GM12878 (cell line): Measurements from ENCODE around the gene GTPBP3. TPM values are rescaled to one million over a fixed set of nuclear protein-coding genes. Genes with fewer than 3 reads are reported as not detected.

ENCODE experiments used
- ATAC-seq: fragments of 200-7000 bp; cut with Tn5 transposase; 3 replicates; pipeline ENCODE4 v1.9.1; 2020; ENCODE audit warnings: mild to moderate bottlenecking, moderate library complexity
- BruUV-seq: library from RNA; stranded (reverse); fragments of 400-500 nt; replicated peaks from 2 replicates; lab custom pipeline; 2021; lab: Mats Ljungman, UMichigan
- CTCF ChIA-PET: fragments of 300-600 bp; sonication (Branson Sonifier 250); formaldehyde crosslinking; extraction: SDS; loops from one replicate; lab custom pipeline; 2021; ENCODE audit warnings: inconsistent platforms; lab: Yijun Ruan, JAX
- POLR2A ChIA-PET: fragments of 350-600 bp; formaldehyde crosslinking; extraction: SDS; loops from one replicate; lab custom pipeline; 2021; ENCODE audit warnings: inconsistent platforms; lab: Charles Lee
- RAD21 ChIA-PET: fragments of 300-600 bp; sonication (Branson Sonifier 250); formaldehyde crosslinking; loops from one replicate; lab custom pipeline; 2023; ENCODE audit warnings: antibody characterized with exemption; ENCODE audit not compliant: unreplicated experiment; lab: Charles Lee
- SMC1A ChIA-PET: fragments of 300-600 bp; sonication (Branson Sonifier 250); formaldehyde crosslinking; loops from one replicate; lab custom pipeline; 2023; ENCODE audit not compliant: unreplicated experiment, uncharacterized antibody; lab: Charles Lee
- DNase-seq: peaks from one replicate; pipeline ENCODE4 v3.0.0-alpha.2; 2011; ENCODE audit warnings: low read depth, low spot score
- FAIRE-seq: peaks from 3 replicates; lab custom pipeline; 2011; peaks lifted over from hg19 to GRCh38; lab: Jason Lieb, UNC
- H2AFZ ChIP-seq: 2 replicates; pipeline ENCODE4 v1.6.0; 2011; ENCODE audit warnings: low read depth, low read length, control low read depth; ENCODE audit not compliant: control insufficient read depth
- H3K27ac ChIP-seq: 2 replicates; pipeline ENCODE4 v1.5.1; 2011; ENCODE audit warnings: control low read depth; ENCODE audit not compliant: control insufficient read depth, insufficient read depth
- H3K27me3 ChIP-seq, 2 experiments: replicated peaks in 1 of 2; 2 replicates each; pipeline versions ENCODE4 v1.6.0 to v1.6.1; 2011; ENCODE audit warnings: low read length in 1 of 2; ENCODE audit not compliant: control insufficient read depth in 2 of 2, insufficient read depth in 2 of 2
- H3K36me3 ChIP-seq, 2 experiments: 2 replicates each; pipeline ENCODE4 v1.5.1; 2011; ENCODE audit warnings: low read length in 1 of 2; ENCODE audit not compliant: control insufficient read depth in 2 of 2, insufficient read depth in 2 of 2
- H3K4me1 ChIP-seq: 2 replicates; pipeline ENCODE4 v1.6.1; 2011; ENCODE audit warnings: mild to moderate bottlenecking, low read length, moderate library complexity, mixed read lengths; ENCODE audit not compliant: control insufficient read depth, insufficient read depth
- H3K4me2 ChIP-seq: 2 replicates; pipeline ENCODE4 v1.6.0; 2011; ENCODE audit warnings: control low read depth; ENCODE audit not compliant: control insufficient read depth, insufficient read depth
- H3K4me3 ChIP-seq: fragments of 200-600 bp; sonication (generic); 2 replicates; pipeline ENCODE4 v1.5.1; 2016
- H3K79me2 ChIP-seq: 2 replicates; pipeline ENCODE4 v1.6.0; 2011; ENCODE audit warnings: low read length; ENCODE audit not compliant: control insufficient read depth, insufficient read depth
- H3K9ac ChIP-seq: 2 replicates; pipeline ENCODE4 v1.8.0; 2011; ENCODE audit warnings: low read length, control low read depth, mixed read lengths; ENCODE audit not compliant: control insufficient read depth, insufficient read depth
- H3K9me3 ChIP-seq: replicated peaks from 3 replicates; pipeline ENCODE4 v1.5.1; 2011; ENCODE audit warnings: mild to moderate bottlenecking, low read length; ENCODE audit not compliant: control insufficient read depth, insufficient read depth
- H4K20me1 ChIP-seq: 2 replicates; pipeline ENCODE4 v1.6.0; 2011; ENCODE audit not compliant: control insufficient read depth, insufficient read depth
- ASH2L ChIP-seq: fragments of 300-600, 200-600 bp; sonication (generic); IDR thresholded peaks from 2 replicates; pipeline ENCODE4 v1.6.1; 2017; ENCODE audit warnings: low read depth, mild to moderate bottlenecking, borderline replicate concordance
- ATF7 ChIP-seq: fragments of 450-650 bp; IDR thresholded peaks from 2 replicates; pipeline ENCODE4 v1.6.1; 2016; ENCODE audit warnings: low read depth, mild to moderate bottlenecking
- BRCA1 ChIP-seq: IDR thresholded peaks from 2 replicates; pipeline ENCODE4 v1.6.1; 2011; ENCODE audit warnings: low read depth, low read length, improper control_type of control experiment
- E2F8 ChIP-seq: fragments of 450-650 bp; IDR thresholded peaks from 2 replicates; pipeline ENCODE4 v1.6.1; 2018; ENCODE audit warnings: mild to moderate bottlenecking, low read depth, moderate library complexity; ENCODE audit not compliant: partially characterized antibody
- MLLT1 ChIP-seq: fragments of 450-650 bp; IDR thresholded peaks from 2 replicates; pipeline ENCODE4 v1.6.1; 2016; ENCODE audit warnings: mild to moderate bottlenecking
- MTA3 ChIP-seq: IDR thresholded peaks from 2 replicates; pipeline ENCODE4 v1.6.1; 2012; ENCODE audit warnings: low read length, inconsistent platforms, borderline replicate concordance
- RAD51 ChIP-seq: fragments of 450-650 bp; IDR thresholded peaks from 2 replicates; pipeline ENCODE4 v1.6.1; 2016; ENCODE audit warnings: moderate library complexity, mild to moderate bottlenecking, inconsistent platforms
- RCOR1 ChIP-seq: conservative IDR thresholded peaks from 2 replicates; pipeline ENCODE4 v1.6.1; 2012; ENCODE audit warnings: low read depth, low read length, improper control_type of control experiment
- RFX5 ChIP-seq: IDR thresholded peaks from 2 replicates; pipeline ENCODE4 v1.6.1; 2011; ENCODE audit warnings: low read depth, low read length, improper control_type of control experiment
- SP1 ChIP-seq: IDR thresholded peaks from one replicate; pipeline ENCODE4 v1.6.1; 2011; ENCODE audit warnings: low read depth, low read length
- SREBF1 ChIP-seq: IDR thresholded peaks from 2 replicates; pipeline ENCODE4 v1.6.1; 2012; ENCODE audit warnings: mild to moderate bottlenecking, low read length
- SREBF2 ChIP-seq: IDR thresholded peaks from 2 replicates; pipeline ENCODE4 v1.6.1; 2012; ENCODE audit warnings: mild to moderate bottlenecking, low read length
- TARDBP ChIP-seq: IDR thresholded peaks from 2 replicates; pipeline ENCODE4 v1.6.1; 2016; ENCODE audit warnings: borderline replicate concordance
- ZNF384 ChIP-seq: IDR thresholded peaks from 2 replicates; pipeline ENCODE4 v1.6.1; 2012; ENCODE audit warnings: low read depth, mild to moderate bottlenecking, low read length, improper control_type of control experiment, borderline replicate concordance
- WGBS: methylation state at CpG from one replicate; pipeline ENCODE4 v1.1.6; 2016; ENCODE audit warnings: low lambda C conversion rate; ENCODE audit not compliant: insufficient replicate concordance, insufficient coverage; ENCODE audit errors: missing lambda C conversion rate; 5-methylcytosine and 5-hydroxymethylcytosine counted together
- in situ Hi-C: fragments of 300-500 bp; cut with MboI; formaldehyde crosslinking; loops from 9 replicates; pipeline ENCODE4 v1.14.3; 2018; ENCODE audit warnings: mixed read lengths
- intact Hi-C: fragments of 100-400 bp; cut with micrococcal nuclease; formaldehyde crosslinking; loops from one replicate; pipeline ENCODE4 v1.14.2; 2022; ENCODE audit not compliant: unreplicated experiment
- polyA plus RNA-seq, 11 experiments: library from polyadenylated mRNA; depleted of rRNA in 4 of 11; unstranded in 6 of 11; stranded (reverse) in 5 of 11; fragments of >200 nt; fragmentation: Nextera tagmentation in 4 of 11; fragmentation: Illumina TruSeq in 1 of 11; extraction: Ambion mirVana in 4 of 11; extraction: Trizol in 1 of 11; gene quantifications; 1 replicate in 1 of 11; 2 replicates in 10 of 11; pipeline versions ENCODE4 v1.2.1 to v1.2.3, GENCODE V29; 2011 to 2016; ENCODE audit warnings: inconsistent platforms in 2 of 11, missing spikeins in 2 of 11, low read depth in 1 of 11
- total RNA-seq, 4 experiments: library from RNA; depleted of rRNA in 3 of 4; stranded (reverse); fragments of >200 nt in 3 of 4; fragmentation: Illumina TruSeq in 1 of 4; extraction: Trizol in 1 of 4; gene quantifications; 2 replicates each; pipeline versions ENCODE4 v1.2.1 to v1.2.3, GENCODE V29; 2013 to 2021

GTPBP3 gene
- total and polyA plus RNA-seq, 10 of the 15 experiments (the other 5 are each of a cell fraction or from before 2014, with no cell fraction given): 2.9 to 46.8 (median 15.4) TPM

- no peak overlapping the region for H3K4me2 ChIP-seq
- POLR2A ChIA-PET: no interaction called here
Measured at GRCh38 chr19:17312189-17313113, 24.9 kb upstream of the GTPBP3 start.

GRCh38 chr19:17314007-17314593 is 23.3 kb upstream of the GTPBP3 start:
- H3K27ac ChIP-seq: no peak overlapping the region
- H3K4me2 ChIP-seq: no peak overlapping the region
- ATAC-seq (no peak), DNase-seq (no peak), FAIRE-seq (no peak)
- no peak overlapping the region for H3K9ac ChIP-seq
- ChIA-PET CTCF (no interaction called here), SMC1A (no interaction called here), POLR2A (no interaction called here), RAD21 (no interaction called here)
- no peaks in the 10 kb centered on the region for H3K9me3 ChIP-seq
- no peaks in the 10 kb centered on the region for H3K27me3 ChIP-seq
- peaks cover 3% of the 10 kb centered on the region; the same call in 1 of the 2 replicates for H4K20me1 ChIP-seq
- H3K4me3 ChIP-seq: no peak overlapping the region
- peaks cover 15% of the 10 kb centered on the region for H3K4me1 ChIP-seq
- 98% methylated on average over 19 of the region's 19 CpGs for WGBS
- H2AFZ ChIP-seq: no peak overlapping the region
- BruUV-seq: no TSS peak
- intact Hi-C loops: no loop called here
- in situ Hi-C loops: no loop called here
- peaks cover 10 to 13% of the 10 kb centered on the region in 2 experiments; a peak in 3 of 4 replicates for H3K36me3 ChIP-seq
- H3K79me2 ChIP-seq: peaks cover 28% of the 10 kb centered on the region
- TF ChIP-seq RAD51: no peak
- TF ChIP-seq RFX5: no peak
- TF ChIP-seq ASH2L: no peak
- no peak for TF ChIP-seq E2F8
- no peak for TF ChIP-seq MLLT1
- no peak for TF ChIP-seq SP1
- no peak for TF ChIP-seq BRCA1
- TF ChIP-seq ZNF384: no peak
- TF ChIP-seq TARDBP: no peak
- no peak for TF ChIP-seq RCOR1

More at GRCh38 chr19:17312189-17313113, 24.9 kb upstream of the GTPBP3 start:
- WGBS: 90% methylated on average over 20 of the region's 20 CpGs
- Histone ChIP-seq H3K9me3 (no peaks in the 10 kb centered on the region), H4K20me1 (peaks cover 3% of the 10 kb centered on the region; the same call in 1 of the 2 replicates), H3K4me3 (no peak overlapping the region), H3K27me3 (no peaks in the 10 kb centered on the region), H2AFZ (no peak overlapping the region), H3K36me3 (peaks cover 8 to 13% of the 10 kb centered on the region in 2 experiments; a peak in 3 of 4 replicates), H3K79me2 (peaks cover 28% of the 10 kb centered on the region), H3K9ac (no peak overlapping the region), H3K4me1 (peaks cover 15% of the 10 kb centered on the region), H3K27ac (no peak overlapping the region)
- in situ Hi-C loops: no loop called here
- no TSS peak for BruUV-seq
- ChIA-PET SMC1A (no interaction called here), CTCF (interaction anchor here (0.5 kb wide), 1 partner anchor 403 kb away, joined by 3 read pairs; no protein-coding TSS in a partner anchor), RAD21 (no interaction called here)
- FAIRE-seq (no peak), ATAC-seq (no peak), DNase-seq (no peak)
- intact Hi-C loops: no loop called here
- TF ChIP-seq SREBF2: no peak
- no peak for TF ChIP-seq ATF7
- no peak for TF ChIP-seq SREBF1
- no peak for TF ChIP-seq MTA3
